KMS-11 (cell line): ENCODE measurements around the gene CIAO1.

Experiments used
- H2AFZ ChIP-seq: fragments of 200-600 bp; sonication (generic); 2 replicates; pipeline ENCODE4 v1.6.1; 2016; ENCODE audit warnings: antibody characterized with exemption, mixed run types, low read depth
- H3K27ac ChIP-seq: fragments of 200-600 bp; sonication (generic); 2 replicates; pipeline ENCODE4 v1.6.1; 2016; ENCODE audit warnings: mild to moderate bottlenecking, mixed run types
- H3K27me3 ChIP-seq: fragments of 200-600 bp; sonication (generic); 2 replicates; pipeline ENCODE4 v1.6.1; 2017; ENCODE audit warnings: mild to moderate bottlenecking, low read depth, mixed run types, moderate library complexity; ENCODE audit not compliant: insufficient read depth
- H3K36me3 ChIP-seq: fragments of 200-600 bp; sonication (generic); 2 replicates; pipeline ENCODE4 v1.6.1; 2017; ENCODE audit warnings: mild to moderate bottlenecking, mixed run types; ENCODE audit not compliant: insufficient read depth
- H3K4me1 ChIP-seq: fragments of 200-600 bp; sonication (generic); 2 replicates; pipeline ENCODE4 v1.6.1; 2016; ENCODE audit warnings: mild to moderate bottlenecking, low read depth, mixed run types; ENCODE audit not compliant: poor library complexity, severe bottlenecking
- H3K4me2 ChIP-seq: fragments of 200-600 bp; sonication (generic); 2 replicates; pipeline ENCODE4 v1.7.0; 2016; ENCODE audit warnings: mild to moderate bottlenecking, mixed run types
- H3K4me3 ChIP-seq: fragments of 200-600 bp; sonication (generic); IDR thresholded peaks from 2 replicates; pipeline ENCODE4 v1.6.1; 2017; ENCODE audit warnings: low read depth, low read length, mixed read lengths; ENCODE audit not compliant: insufficient read depth
- H3K79me2 ChIP-seq: fragments of 200-600 bp; sonication (generic); 2 replicates; pipeline ENCODE4 v1.6.1; 2016; ENCODE audit warnings: low read depth, mixed run types; ENCODE audit not compliant: insufficient read depth
- H3K9ac ChIP-seq: fragments of 200-600 bp; sonication (generic); 2 replicates; pipeline ENCODE4 v1.6.1; 2016; ENCODE audit warnings: mild to moderate bottlenecking, mixed run types
- H4K20me1 ChIP-seq: fragments of 200-600 bp; sonication (generic); 2 replicates; pipeline ENCODE4 v1.6.1; 2016; ENCODE audit warnings: mild to moderate bottlenecking, mixed run types; ENCODE audit not compliant: insufficient read depth
- TF ChIP-seq, protein P1 (sequence below): fragments of 200-600 bp; sonication (generic); conservative IDR thresholded peaks from 2 replicates; pipeline ENCODE4 v1.6.1; 2017; ENCODE audit warnings: low read depth, mild to moderate bottlenecking, antibody characterized with exemption, low read length, moderate library complexity, mixed read lengths

CIAO1 gene

DNA sequence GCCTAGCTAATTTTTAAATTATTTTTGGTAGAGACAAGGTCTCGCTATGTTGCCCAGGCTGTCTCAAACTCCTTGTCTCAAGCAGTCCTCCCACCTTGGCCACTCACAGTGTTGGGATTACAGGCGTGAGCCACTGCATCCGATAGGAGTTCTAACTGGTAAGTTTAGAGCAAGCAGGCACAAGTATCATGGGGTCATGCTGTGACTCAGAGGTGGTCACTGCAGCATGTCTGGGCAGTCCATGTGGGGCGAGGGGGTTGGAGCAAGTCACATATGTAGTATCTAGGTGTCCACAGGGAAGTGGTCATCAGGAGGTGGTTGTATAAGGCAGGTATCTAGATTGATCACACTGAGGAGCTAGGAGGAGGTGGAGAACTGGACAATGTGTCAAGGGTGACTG lies 34.7 kb upstream of the CIAO1 start:
- H2AFZ ChIP-seq, result no peak overlapping the region
- TF ChIP-seq, protein P1, sequence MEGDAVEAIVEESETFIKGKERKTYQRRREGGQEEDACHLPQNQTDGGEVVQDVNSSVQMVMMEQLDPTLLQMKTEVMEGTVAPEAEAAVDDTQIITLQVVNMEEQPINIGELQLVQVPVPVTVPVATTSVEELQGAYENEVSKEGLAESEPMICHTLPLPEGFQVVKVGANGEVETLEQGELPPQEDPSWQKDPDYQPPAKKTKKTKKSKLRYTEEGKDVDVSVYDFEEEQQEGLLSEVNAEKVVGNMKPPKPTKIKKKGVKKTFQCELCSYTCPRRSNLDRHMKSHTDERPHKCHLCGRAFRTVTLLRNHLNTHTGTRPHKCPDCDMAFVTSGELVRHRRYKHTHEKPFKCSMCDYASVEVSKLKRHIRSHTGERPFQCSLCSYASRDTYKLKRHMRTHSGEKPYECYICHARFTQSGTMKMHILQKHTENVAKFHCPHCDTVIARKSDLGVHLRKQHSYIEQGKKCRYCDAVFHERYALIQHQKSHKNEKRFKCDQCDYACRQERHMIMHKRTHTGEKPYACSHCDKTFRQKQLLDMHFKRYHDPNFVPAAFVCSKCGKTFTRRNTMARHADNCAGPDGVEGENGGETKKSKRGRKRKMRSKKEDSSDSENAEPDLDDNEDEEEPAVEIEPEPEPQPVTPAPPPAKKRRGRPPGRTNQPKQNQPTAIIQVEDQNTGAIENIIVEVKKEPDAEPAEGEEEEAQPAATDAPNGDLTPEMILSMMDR, result no peak

DNA sequence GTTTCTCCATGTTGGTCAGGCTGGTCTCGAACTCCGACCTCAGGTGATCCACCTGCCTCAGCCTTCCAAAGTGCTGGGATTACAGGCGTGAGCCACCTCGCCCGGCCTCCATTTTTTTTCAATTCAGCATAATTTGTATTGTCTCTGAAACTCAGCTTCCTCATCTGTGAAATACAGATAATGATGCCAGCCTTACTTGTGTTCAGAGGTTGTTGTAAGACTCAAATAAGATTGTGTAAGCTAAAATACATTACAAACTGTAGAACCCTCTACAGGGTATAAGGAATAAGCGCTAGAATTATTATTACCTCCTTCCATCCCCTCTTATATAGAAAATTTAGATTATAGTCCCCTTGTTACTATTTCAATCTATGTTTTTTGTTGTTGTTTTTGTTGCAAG lies 32.6 kb upstream of the CIAO1 start:
- no peaks in the 10 kb centered on the region for H4K20me1 ChIP-seq
- H3K36me3 ChIP-seq, result no peaks in the 10 kb centered on the region
- no peaks in the 10 kb centered on the region for H3K4me1 ChIP-seq
- H3K27me3 ChIP-seq, result no peaks in the 10 kb centered on the region
- TF ChIP-seq, protein P1, result no peak
- no peak overlapping the region for H2AFZ ChIP-seq
- H3K4me3 ChIP-seq, result no peak overlapping the region
- no peak overlapping the region for H3K4me2 ChIP-seq
- H3K27ac ChIP-seq, result no peak overlapping the region
- H3K9ac ChIP-seq, result no peak overlapping the region
- no peaks in the 10 kb centered on the region for H3K79me2 ChIP-seq

More for the DNA sequence above, 34.7 kb upstream of the CIAO1 start:
- no peak overlapping the region for H3K9ac ChIP-seq
- no peaks in the 10 kb centered on the region for H3K79me2 ChIP-seq
- no peak overlapping the region for H3K4me3 ChIP-seq
- no peaks in the 10 kb centered on the region for H4K20me1 ChIP-seq
- no peaks in the 10 kb centered on the region for H3K36me3 ChIP-seq
- H3K4me2 ChIP-seq, result no peak overlapping the region
- no peaks in the 10 kb centered on the region for H3K27me3 ChIP-seq
- H3K27ac ChIP-seq, result no peak overlapping the region
- no peaks in the 10 kb centered on the region for H3K4me1 ChIP-seq

DNA sequence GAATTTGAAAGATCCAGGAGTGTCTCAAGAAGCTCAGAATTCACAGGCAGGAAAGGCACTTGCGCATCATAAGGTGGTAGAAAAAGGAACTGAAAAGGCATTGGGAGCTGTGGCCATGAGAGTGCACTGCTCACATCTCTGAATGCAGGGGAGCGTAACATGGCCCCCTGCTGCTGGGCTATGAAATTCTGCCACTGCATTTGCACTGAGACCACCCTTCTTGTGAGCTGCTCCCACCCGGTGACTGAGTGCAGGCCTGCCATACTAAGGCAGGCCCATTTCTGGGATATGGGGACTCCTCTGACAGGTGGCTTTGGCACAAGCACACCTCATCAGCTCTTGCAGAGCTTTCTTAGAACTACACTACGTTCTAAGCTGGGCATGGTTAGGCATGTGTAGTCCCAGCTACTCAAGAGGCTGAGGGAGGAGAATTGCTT lies 32.1 kb upstream of the CIAO1 start:
- no peak overlapping the region for H3K4me3 ChIP-seq
- no peaks in the 10 kb centered on the region for H3K79me2 ChIP-seq
- no peaks in the 10 kb centered on the region for H4K20me1 ChIP-seq
- no peak overlapping the region for H3K27ac ChIP-seq
- no peak overlapping the region for H3K9ac ChIP-seq
- no peak overlapping the region for H3K4me2 ChIP-seq
- TF ChIP-seq, protein P1, result no peak
- no peaks in the 10 kb centered on the region for H3K4me1 ChIP-seq
- H3K27me3 ChIP-seq, result no peaks in the 10 kb centered on the region
- no peaks in the 10 kb centered on the region for H3K36me3 ChIP-seq
- H2AFZ ChIP-seq, result no peak overlapping the region

DNA sequence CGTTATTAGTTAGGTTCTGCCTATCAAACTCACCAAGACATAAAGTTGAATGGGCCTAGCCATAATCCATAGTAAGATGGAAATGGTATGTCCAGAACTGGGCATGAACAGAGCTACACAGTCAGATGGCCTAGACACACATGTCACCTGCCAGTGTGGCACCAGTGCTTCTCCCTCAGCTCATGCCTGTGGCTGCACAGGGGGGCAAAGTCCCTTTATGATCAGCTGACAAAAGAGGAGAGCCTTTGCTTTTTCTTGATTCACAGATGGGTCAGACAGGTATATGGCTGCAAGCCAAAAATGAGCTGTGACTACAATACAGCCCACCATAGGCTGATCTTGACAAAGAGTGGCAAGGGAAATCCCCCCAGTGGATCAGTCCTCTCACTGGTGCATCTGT lies 29.1 kb upstream of the CIAO1 start:
- H3K79me2 ChIP-seq, result no peaks in the 10 kb centered on the region
- no peak overlapping the region for H3K4me2 ChIP-seq
- H3K36me3 ChIP-seq, result no peaks in the 10 kb centered on the region
- no peak overlapping the region for H3K4me3 ChIP-seq
- no peak overlapping the region for H3K9ac ChIP-seq
- no peak overlapping the region for H3K27ac ChIP-seq
- no peak overlapping the region for H2AFZ ChIP-seq
- TF ChIP-seq, protein P1, result no peak
- no peaks in the 10 kb centered on the region for H3K27me3 ChIP-seq
- peaks cover 8% of the 10 kb centered on the region for H3K4me1 ChIP-seq
- no peaks in the 10 kb centered on the region for H4K20me1 ChIP-seq
